Measurements from ENCODE around the gene ZFP36L2.
A peak's percentile ranks its signal among the peaks of the same experiment; 100 is the strongest.

DNA sequence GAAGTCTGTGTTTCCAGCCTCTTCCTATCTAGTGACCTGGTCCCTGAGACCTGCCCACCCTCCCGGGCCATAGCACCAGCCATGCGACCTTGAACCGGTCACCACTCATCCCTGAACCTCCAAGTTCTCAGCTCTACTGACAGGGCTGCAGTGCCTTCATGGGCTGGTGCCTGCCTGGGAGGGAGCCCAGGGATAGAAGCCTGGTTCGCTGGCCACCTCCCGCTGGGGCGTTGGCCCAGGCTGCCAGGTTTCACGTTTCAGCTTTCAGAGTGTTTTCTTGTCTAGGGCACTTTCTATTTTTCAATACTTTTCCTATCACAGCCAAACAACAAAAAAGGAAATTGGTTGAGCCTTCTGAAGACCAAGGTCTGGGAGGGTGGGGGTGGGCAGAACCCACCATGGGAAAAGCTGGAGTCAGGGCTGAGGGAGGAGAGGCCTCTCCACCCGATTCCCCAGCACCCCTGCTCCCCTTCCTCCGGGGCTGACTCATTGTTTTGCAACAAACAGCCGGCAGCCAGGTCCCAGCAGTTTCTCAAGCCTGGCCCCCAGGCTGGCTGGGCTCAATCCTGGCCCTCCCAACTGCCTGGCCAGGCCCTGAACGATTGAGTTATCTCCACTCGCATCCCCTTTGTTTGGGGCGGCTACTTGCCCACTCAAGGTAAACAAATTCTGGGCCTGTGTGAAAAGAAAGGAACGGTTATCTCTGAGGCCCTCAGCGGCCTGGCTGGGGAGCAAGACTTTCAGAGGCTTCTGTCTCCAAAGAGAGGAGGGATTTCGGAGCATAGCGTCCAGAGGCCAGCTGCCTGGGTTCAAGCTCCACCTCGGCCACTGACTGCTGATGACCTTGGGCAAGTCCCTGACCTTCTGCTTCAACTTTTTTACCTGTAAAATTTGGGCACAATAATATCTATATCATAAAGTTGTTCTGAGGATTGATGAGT lies 47.5 kb downstream of the ZFP36L2 start:
- TF ChIP-seq, protein P1, sequence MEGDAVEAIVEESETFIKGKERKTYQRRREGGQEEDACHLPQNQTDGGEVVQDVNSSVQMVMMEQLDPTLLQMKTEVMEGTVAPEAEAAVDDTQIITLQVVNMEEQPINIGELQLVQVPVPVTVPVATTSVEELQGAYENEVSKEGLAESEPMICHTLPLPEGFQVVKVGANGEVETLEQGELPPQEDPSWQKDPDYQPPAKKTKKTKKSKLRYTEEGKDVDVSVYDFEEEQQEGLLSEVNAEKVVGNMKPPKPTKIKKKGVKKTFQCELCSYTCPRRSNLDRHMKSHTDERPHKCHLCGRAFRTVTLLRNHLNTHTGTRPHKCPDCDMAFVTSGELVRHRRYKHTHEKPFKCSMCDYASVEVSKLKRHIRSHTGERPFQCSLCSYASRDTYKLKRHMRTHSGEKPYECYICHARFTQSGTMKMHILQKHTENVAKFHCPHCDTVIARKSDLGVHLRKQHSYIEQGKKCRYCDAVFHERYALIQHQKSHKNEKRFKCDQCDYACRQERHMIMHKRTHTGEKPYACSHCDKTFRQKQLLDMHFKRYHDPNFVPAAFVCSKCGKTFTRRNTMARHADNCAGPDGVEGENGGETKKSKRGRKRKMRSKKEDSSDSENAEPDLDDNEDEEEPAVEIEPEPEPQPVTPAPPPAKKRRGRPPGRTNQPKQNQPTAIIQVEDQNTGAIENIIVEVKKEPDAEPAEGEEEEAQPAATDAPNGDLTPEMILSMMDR (IDR thresholded peaks at IDR 0.05): no peak
- TF ChIP-seq POLR2A (IDR thresholded peaks at IDR 0.05): peak in 1 of 2 donors; percentile 68
